Activated gamma-delta T cell treated with Interleukin-2 at 50 U/mL for 16 hours (primary cell): Measurements from ENCODE around the gene FNIP2.
"Not testable (repeated sequence)": the region's sequence is repeated elsewhere in the genome, so short reads cannot be mapped to it uniquely, and the experiment has no call there.

Source experiments
- DNase-seq: peaks from one replicate; pipeline ENCODE4 v3.0.0-alpha.2; 2020

The FNIP2 gene

GRCh38 chr4:158793430-158793829 lies 24.6 kb downstream of the FNIP2 start:
- DNase-seq, result not testable (repeated sequence)

GRCh38 chr4:158796370-158797140 lies 27.7 kb downstream of the FNIP2 start:
- DNase-seq, result no peak

- DNase-seq, result no peak
Observed at GRCh38 chr4:158798062-158798461, 29.2 kb downstream of the FNIP2 start.

GRCh38 chr4:158799013-158799770 lies 30.4 kb downstream of the FNIP2 start:
- no peak for DNase-seq

GRCh38 chr4:158799856-158800255 lies 31.0 kb downstream of the FNIP2 start:
- DNase-seq, result no peak

GRCh38 chr4:158801066-158801465 lies 32.2 kb downstream of the FNIP2 start:
- DNase-seq, result no peak

- DNase-seq, result no peak
Observed at GRCh38 chr4:158801677-158802076, 32.9 kb downstream of the FNIP2 start.

GRCh38 chr4:158802914-158803313 lies 34.1 kb downstream of the FNIP2 start:
- no peak for DNase-seq

- DNase-seq, result no peak
Observed at GRCh38 chr4:158805635-158806471, 37.0 kb downstream of the FNIP2 start.

GRCh38 chr4:158807691-158808090 lies 38.9 kb downstream of the FNIP2 start:
- DNase-seq, result no peak

GRCh38 chr4:158808399-158808798 lies 39.6 kb downstream of the FNIP2 start:
- no peak for DNase-seq

GRCh38 chr4:158809208-158809607 lies 40.4 kb downstream of the FNIP2 start:
- not testable (repeated sequence) for DNase-seq

GRCh38 chr4:158809611-158810486 lies 41.0 kb downstream of the FNIP2 start:
- no peak for DNase-seq

- no peak for DNase-seq
Observed at GRCh38 chr4:158810487-158811215, 41.8 kb downstream of the FNIP2 start.

GRCh38 chr4:158811216-158811540 lies 42.4 kb downstream of the FNIP2 start:
- DNase-seq, result no peak

- DNase-seq, result no peak
Observed at GRCh38 chr4:158811704-158812103, 42.9 kb downstream of the FNIP2 start.

GRCh38 chr4:158812133-158812532 lies 43.3 kb downstream of the FNIP2 start:
- DNase-seq, result no peak

- DNase-seq, result no peak
Observed at GRCh38 chr4:158812543-158812942, 43.7 kb downstream of the FNIP2 start.

- no peak for DNase-seq
Observed at GRCh38 chr4:158813113-158813512, 44.3 kb downstream of the FNIP2 start.

- DNase-seq, result no peak
Observed at GRCh38 chr4:158814207-158814606, 45.4 kb downstream of the FNIP2 start.

- no peak for DNase-seq
Observed at GRCh38 chr4:158814636-158815330, 46.0 kb downstream of the FNIP2 start.
